Stimulated activated CD4-positive, alpha-beta T cell treated with anti-CD3 and anti-CD28 coated beads, Interleukin-4, amount 100 ng/mL, for 1 hour (primary cell): Measurements from ENCODE around the gene DCAF8.

Experiments used
- DNase-seq: peaks from one replicate; pipeline ENCODE4 v3.0.0-alpha.2; 2020

Gene DCAF8

GRCh38 chr1:160204526-160205241 lies 57.7 kb downstream of the DCAF8 start:
- DNase-seq = no peak

- DNase-seq = no peak
Observed at GRCh38 chr1:160200786-160201185, 61.6 kb downstream of the DCAF8 start.

- no peak for DNase-seq
Observed at GRCh38 chr1:160197231-160197630, 65.1 kb downstream of the DCAF8 start.

GRCh38 chr1:160196143-160196542 lies 66.2 kb downstream of the DCAF8 start:
- DNase-seq = no peak

GRCh38 chr1:160194737-160195059 lies 67.7 kb downstream of the DCAF8 start:
- no peak for DNase-seq

GRCh38 chr1:160193832-160194736 lies 68.3 kb downstream of the DCAF8 start:
- no peak for DNase-seq

- peak; percentile 82 for DNase-seq
Observed at GRCh38 chr1:160193091-160193819, 69.1 kb downstream of the DCAF8 start.

GRCh38 chr1:160192234-160192633 lies 70.1 kb downstream of the DCAF8 start:
- no peak for DNase-seq

GRCh38 chr1:160191756-160192155 lies 70.6 kb downstream of the DCAF8 start:
- DNase-seq = no peak

- DNase-seq = no peak
Observed at GRCh38 chr1:160189649-160190625, 72.4 kb downstream of the DCAF8 start, which contains the start of gene CASQ1. Gene CASQ1 (plus strand): TSS chr1:160190575. CDS start chr1:160190752, 177 bp downstream.

GRCh38 chr1:160188341-160188740 lies 74.0 kb downstream of the DCAF8 start:
- no peak for DNase-seq

- DNase-seq = no peak
Observed at GRCh38 chr1:160187407-160187806, 74.9 kb downstream of the DCAF8 start.

- DNase-seq = no peak
Observed at GRCh38 chr1:160186729-160187128, 75.6 kb downstream of the DCAF8 start.

GRCh38 chr1:160186246-160186645 lies 76.1 kb downstream of the DCAF8 start:
- no peak for DNase-seq

- DNase-seq = no peak
Observed at GRCh38 chr1:160179336-160179735, 83.0 kb downstream of the DCAF8 start.

GRCh38 chr1:160178731-160179130 lies 83.6 kb downstream of the DCAF8 start:
- no peak for DNase-seq

- DNase-seq = no peak
Observed at GRCh38 chr1:160177667-160178066, 84.7 kb downstream of the DCAF8 start.

- no peak for DNase-seq
Observed at GRCh38 chr1:160177231-160177630, 85.1 kb downstream of the DCAF8 start.

- DNase-seq = no peak
Observed at GRCh38 chr1:160171980-160172379, 90.4 kb downstream of the DCAF8 start.

GRCh38 chr1:160171354-160171753 lies 91.0 kb downstream of the DCAF8 start:
- DNase-seq = no peak

- no peak for DNase-seq
Observed at GRCh38 chr1:160169553-160170399, 92.6 kb downstream of the DCAF8 start.
